GM23338 (cell line): Measurements from ENCODE around the gene DHRS13. TPM values are rescaled to one million over a fixed set of nuclear protein-coding genes. Genes with fewer than 3 reads are reported as not detected.
A peak's percentile ranks its signal among the peaks of the same experiment; 100 is the strongest.

Experiments used
- ATAC-seq: fragments of 200-7000 bp; cut with Tn5 transposase; 3 replicates; pipeline ENCODE4 v1.9.1; 2020
- DNase-seq: peaks from one replicate; pipeline ENCODE4 v3.0.0-alpha.2; 2015; ENCODE audit warnings: low spot score
- H2AFZ ChIP-seq: fragments of 200-600 bp; sonication (generic); 2 replicates; pipeline ENCODE4 v1.8.0; 2016; ENCODE audit warnings: antibody characterized with exemption, mild to moderate bottlenecking, moderate library complexity
- H3F3A ChIP-seq: fragments of 200-600 bp; sonication (generic); replicated peaks from 2 replicates; pipeline ENCODE4 v1.8.0; 2017; ENCODE audit warnings: antibody characterized with exemption, mixed run types, low read depth
- H3K27ac ChIP-seq: fragments of 200-600 bp; sonication (generic); 2 replicates; pipeline ENCODE4 v1.6.1; 2016; ENCODE audit warnings: low read depth
- H3K27me3 ChIP-seq: fragments of 200-600 bp; sonication (generic); 2 replicates; pipeline ENCODE4 v1.8.0; 2016; ENCODE audit warnings: mild to moderate bottlenecking, mixed run types, moderate library complexity; ENCODE audit not compliant: insufficient read depth
- H3K36me3 ChIP-seq: fragments of 200-600 bp; sonication (generic); 2 replicates; pipeline ENCODE4 v1.8.0; 2016; ENCODE audit warnings: mild to moderate bottlenecking; ENCODE audit not compliant: insufficient read depth
- H3K4me1 ChIP-seq: fragments of 200-600 bp; sonication (generic); 2 replicates; pipeline ENCODE4 v1.8.0; 2016; ENCODE audit warnings: mild to moderate bottlenecking, moderate library complexity; ENCODE audit not compliant: insufficient read depth
- H3K4me2 ChIP-seq: fragments of 200-600 bp; sonication (generic); 2 replicates; pipeline ENCODE4 v1.7.1; 2017; ENCODE audit warnings: mixed run types
- H3K4me3 ChIP-seq: fragments of 200-600 bp; sonication (generic); 2 replicates; pipeline ENCODE4 v1.6.1; 2016; ENCODE audit warnings: mixed run types
- H3K79me2 ChIP-seq: fragments of 200-600 bp; sonication (generic); replicated peaks from 2 replicates; pipeline ENCODE4 v1.8.0; 2017; ENCODE audit warnings: mild to moderate bottlenecking; ENCODE audit not compliant: insufficient read depth
- H3K9me2 ChIP-seq: fragments of 200-600 bp; sonication (generic); 2 replicates; pipeline ENCODE4 v1.8.0; 2017; ENCODE audit not compliant: insufficient read depth
- H4K20me1 ChIP-seq: fragments of 200-600 bp; sonication (generic); replicated peaks from 2 replicates; pipeline ENCODE4 v1.8.0; 2017; ENCODE audit warnings: mild to moderate bottlenecking; ENCODE audit not compliant: insufficient read depth
- H3K27ac Mint-ChIP-seq: 2 replicates; pipeline ENCODE4 v1.8.0; 2020; ENCODE audit warnings: inconsistent platforms, mild to moderate bottlenecking, moderate library complexity, mixed read lengths
- H3K27me3 Mint-ChIP-seq: 3 replicates; pipeline ENCODE4 v1.8.0; 2022; ENCODE audit warnings: low read depth, mild to moderate bottlenecking, moderate library complexity, mixed read lengths, inconsistent platforms; ENCODE audit not compliant: insufficient read depth, poor library complexity
- H3K36me3 Mint-ChIP-seq: 3 replicates; pipeline ENCODE4 v1.8.0; 2021; ENCODE audit warnings: low read depth, mild to moderate bottlenecking, inconsistent platforms, moderate library complexity, mixed read lengths
- H3K4me1 Mint-ChIP-seq: 3 replicates; pipeline ENCODE4 v1.8.0; 2020; ENCODE audit warnings: mild to moderate bottlenecking, inconsistent platforms, mixed read lengths
- H3K4me3 Mint-ChIP-seq: 3 replicates; pipeline ENCODE4 v1.8.0; 2021; ENCODE audit warnings: moderate library complexity, mild to moderate bottlenecking, inconsistent platforms, mixed read lengths
- H3K9me3 Mint-ChIP-seq: 3 replicates; pipeline ENCODE4 v1.8.0; 2020; ENCODE audit warnings: moderate library complexity, mild to moderate bottlenecking, inconsistent platforms, mixed read lengths
- CREB1 ChIP-seq: fragments of 250-450 bp; sonication (Bioruptor Pico); IDR thresholded peaks from 2 replicates; pipeline ENCODE4 v1.5.0; 2020; ENCODE audit warnings: low read depth, mild to moderate bottlenecking, moderate library complexity
- EZH2 ChIP-seq: fragments of 200-600 bp; sonication (generic); IDR thresholded peaks from one replicate; pipeline ENCODE4 v1.8.0; 2017; ENCODE audit warnings: antibody characterized with exemption, mild to moderate bottlenecking, low read depth; ENCODE audit not compliant: unreplicated experiment
- POLR2AphosphoS5 ChIP-seq: IDR thresholded peaks from 2 replicates; pipeline ENCODE4 v1.6.1; 2016; ENCODE audit warnings: antibody characterized with exemption, low read depth
- STAT1 ChIP-seq: IDR thresholded peaks from one replicate; pipeline ENCODE4 v1.6.1; 2016; ENCODE audit warnings: antibody characterized with exemption; ENCODE audit not compliant: unreplicated experiment
- ZNF114 ChIP-seq: fragments of 250-450 bp; sonication (Bioruptor Pico); IDR thresholded peaks from 2 replicates; pipeline ENCODE4 v1.5.0; 2020; ENCODE audit warnings: mild to moderate bottlenecking, moderate library complexity
- ZNF331 ChIP-seq: fragments of 250-450 bp; sonication (Bioruptor Pico); IDR thresholded peaks from 2 replicates; pipeline ENCODE4 v1.5.0; 2020; ENCODE audit warnings: low read depth, mild to moderate bottlenecking, moderate library complexity
- polyA plus RNA-seq: library from polyadenylated mRNA; unstranded; fragments of >200 nt; fragmentation: Nextera tagmentation; extraction: Ambion mirVana; gene quantifications from 2 replicates; pipeline ENCODE4 v1.2.1, GENCODE V29; 2016
- total RNA-seq: library from RNA; depleted of rRNA; stranded (reverse); fragments of >200 nt; shearing (Covaris generic); gene quantifications from 2 replicates; pipeline ENCODE4 v1.2.3, GENCODE V29; 2014
- TF ChIP-seq, protein P1 (sequence below), 2 experiments: fragments of 200-600 bp in 1 of 2; sonication (generic) in 1 of 2; conservative IDR thresholded peaks; 2 replicates each; pipeline versions ENCODE4 v1.5.1 to v1.6.1; 2016 to 2017; ENCODE audit warnings: antibody characterized with exemption in 2 of 2, low read depth in 2 of 2, mild to moderate bottlenecking in 2 of 2, moderate library complexity in 1 of 2
- TF ChIP-seq, protein P2 (sequence below): IDR thresholded peaks from one replicate; pipeline ENCODE4 v1.6.1; 2018; ENCODE audit warnings: antibody characterized with exemption; ENCODE audit not compliant: unreplicated experiment
- TF ChIP-seq, protein P3 (sequence below): fragments of 250-450 bp; sonication (Bioruptor Pico); IDR thresholded peaks from 2 replicates; pipeline ENCODE4 v1.5.0; 2020; ENCODE audit warnings: mild to moderate bottlenecking, moderate library complexity

The DHRS13 gene
- total and polyA plus RNA-seq, 2 experiments from 2014 or later = 5.4 to 34.2 TPM

DNA sequence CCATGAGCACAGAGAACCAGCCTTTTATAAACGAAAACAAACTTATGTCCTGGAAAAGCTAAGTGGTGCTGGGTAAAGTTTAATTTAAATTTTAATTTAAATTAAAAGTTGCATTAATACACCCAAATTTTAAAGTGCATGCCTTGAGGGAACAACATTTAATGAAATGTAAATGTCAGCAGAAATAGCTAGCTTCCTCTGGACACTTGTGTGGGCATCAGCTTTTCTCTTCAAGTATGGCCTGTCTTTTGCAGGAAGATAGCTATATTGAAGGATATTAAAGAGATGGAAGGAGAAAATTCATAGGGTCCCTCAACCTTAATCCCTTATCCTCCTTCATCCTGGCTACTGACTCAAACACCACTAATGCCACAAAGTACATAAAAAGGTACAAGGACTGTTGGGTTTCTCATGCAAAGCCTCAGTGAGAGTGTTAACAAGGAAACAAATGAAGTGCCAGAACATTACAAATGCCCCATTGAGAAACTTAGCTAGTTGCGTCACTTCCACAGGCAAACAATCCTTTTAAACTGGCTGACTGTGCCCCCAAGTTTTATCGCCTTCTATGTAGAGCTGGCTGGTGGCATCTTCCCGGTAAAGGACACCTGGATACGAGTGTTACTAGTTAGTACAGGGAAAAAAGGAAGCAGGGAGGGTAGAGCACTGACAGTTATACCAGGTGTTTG is 34.3 kb upstream of the DHRS13 start (continued):
- TF ChIP-seq, protein P1, sequence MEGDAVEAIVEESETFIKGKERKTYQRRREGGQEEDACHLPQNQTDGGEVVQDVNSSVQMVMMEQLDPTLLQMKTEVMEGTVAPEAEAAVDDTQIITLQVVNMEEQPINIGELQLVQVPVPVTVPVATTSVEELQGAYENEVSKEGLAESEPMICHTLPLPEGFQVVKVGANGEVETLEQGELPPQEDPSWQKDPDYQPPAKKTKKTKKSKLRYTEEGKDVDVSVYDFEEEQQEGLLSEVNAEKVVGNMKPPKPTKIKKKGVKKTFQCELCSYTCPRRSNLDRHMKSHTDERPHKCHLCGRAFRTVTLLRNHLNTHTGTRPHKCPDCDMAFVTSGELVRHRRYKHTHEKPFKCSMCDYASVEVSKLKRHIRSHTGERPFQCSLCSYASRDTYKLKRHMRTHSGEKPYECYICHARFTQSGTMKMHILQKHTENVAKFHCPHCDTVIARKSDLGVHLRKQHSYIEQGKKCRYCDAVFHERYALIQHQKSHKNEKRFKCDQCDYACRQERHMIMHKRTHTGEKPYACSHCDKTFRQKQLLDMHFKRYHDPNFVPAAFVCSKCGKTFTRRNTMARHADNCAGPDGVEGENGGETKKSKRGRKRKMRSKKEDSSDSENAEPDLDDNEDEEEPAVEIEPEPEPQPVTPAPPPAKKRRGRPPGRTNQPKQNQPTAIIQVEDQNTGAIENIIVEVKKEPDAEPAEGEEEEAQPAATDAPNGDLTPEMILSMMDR (conservative IDR thresholded peaks at IDR 0.05; ENCODE audit: low read depth in 2 of 2) = no peak

DNA sequence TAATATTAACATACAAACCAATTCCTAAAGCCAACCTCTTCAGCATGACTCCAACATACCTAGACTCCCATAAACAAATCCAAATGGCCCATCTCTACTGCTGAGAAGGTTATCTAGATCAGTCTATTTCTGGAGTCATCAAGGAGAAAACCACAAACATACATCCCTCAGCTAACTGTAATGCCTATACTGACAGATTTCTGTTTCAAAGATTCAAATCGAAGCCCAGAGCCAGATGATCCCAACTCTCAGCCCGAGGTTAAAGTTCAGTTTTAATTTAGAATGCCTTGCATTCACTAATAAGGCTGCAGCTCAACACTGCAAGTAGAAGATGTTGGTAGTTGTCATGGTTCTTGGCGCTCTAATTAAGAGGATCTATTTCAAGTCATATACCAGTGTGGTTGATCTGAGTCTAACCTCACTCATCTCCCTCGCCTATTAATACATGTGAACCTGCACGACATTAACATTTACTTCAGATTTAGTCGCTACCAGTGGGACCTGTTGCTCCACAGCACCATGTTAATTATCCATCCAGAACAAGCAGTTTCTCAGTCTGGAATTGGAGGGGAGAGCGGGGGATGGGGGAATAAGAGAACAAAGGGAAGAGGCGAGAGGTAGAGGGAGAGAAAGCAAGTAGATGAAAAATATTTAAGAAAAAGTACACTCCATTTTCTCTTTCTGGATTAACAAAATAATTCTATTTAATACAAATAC is 33.0 kb upstream of the DHRS13 start:
- no peaks in the 10 kb centered on the region for H3K36me3 ChIP-seq
- DNase-seq (peak; percentile 41), ATAC-seq (peak; percentile 31; the same call in 2 of the 3 replicates)
- H3F3A ChIP-seq = peaks cover 13% of the 10 kb centered on the region
- H3K4me3 ChIP-seq = no peak overlapping the region
- H3K27me3 Mint-ChIP-seq = no peaks in the 10 kb centered on the region
- H3K27ac ChIP-seq = no peak overlapping the region
- H3K4me3 Mint-ChIP-seq = 0 out of 3 replicates have a peak overlapping the region, but pooled peaks have one; percentile 13
- H3K27me3 ChIP-seq = no peaks in the 10 kb centered on the region
- peaks cover 47% of the 10 kb centered on the region for H3K4me1 ChIP-seq
- H3K27ac Mint-ChIP-seq = peak overlapping the region; percentile 49
- no peaks in the 10 kb centered on the region for H3K9me2 ChIP-seq
- peak overlapping the region; percentile 67 for H3K4me2 ChIP-seq
- peaks cover 100% of the 10 kb centered on the region for H3K79me2 ChIP-seq
- H4K20me1 ChIP-seq = peaks cover 78% of the 10 kb centered on the region
- H3K9me3 Mint-ChIP-seq = no peaks in the 10 kb centered on the region
- H3K4me1 Mint-ChIP-seq = peaks cover 49% of the 10 kb centered on the region
- peaks cover 10% of the 10 kb centered on the region for H3K36me3 Mint-ChIP-seq
- no peak overlapping the region for H2AFZ ChIP-seq
- TF ChIP-seq, protein P2, sequence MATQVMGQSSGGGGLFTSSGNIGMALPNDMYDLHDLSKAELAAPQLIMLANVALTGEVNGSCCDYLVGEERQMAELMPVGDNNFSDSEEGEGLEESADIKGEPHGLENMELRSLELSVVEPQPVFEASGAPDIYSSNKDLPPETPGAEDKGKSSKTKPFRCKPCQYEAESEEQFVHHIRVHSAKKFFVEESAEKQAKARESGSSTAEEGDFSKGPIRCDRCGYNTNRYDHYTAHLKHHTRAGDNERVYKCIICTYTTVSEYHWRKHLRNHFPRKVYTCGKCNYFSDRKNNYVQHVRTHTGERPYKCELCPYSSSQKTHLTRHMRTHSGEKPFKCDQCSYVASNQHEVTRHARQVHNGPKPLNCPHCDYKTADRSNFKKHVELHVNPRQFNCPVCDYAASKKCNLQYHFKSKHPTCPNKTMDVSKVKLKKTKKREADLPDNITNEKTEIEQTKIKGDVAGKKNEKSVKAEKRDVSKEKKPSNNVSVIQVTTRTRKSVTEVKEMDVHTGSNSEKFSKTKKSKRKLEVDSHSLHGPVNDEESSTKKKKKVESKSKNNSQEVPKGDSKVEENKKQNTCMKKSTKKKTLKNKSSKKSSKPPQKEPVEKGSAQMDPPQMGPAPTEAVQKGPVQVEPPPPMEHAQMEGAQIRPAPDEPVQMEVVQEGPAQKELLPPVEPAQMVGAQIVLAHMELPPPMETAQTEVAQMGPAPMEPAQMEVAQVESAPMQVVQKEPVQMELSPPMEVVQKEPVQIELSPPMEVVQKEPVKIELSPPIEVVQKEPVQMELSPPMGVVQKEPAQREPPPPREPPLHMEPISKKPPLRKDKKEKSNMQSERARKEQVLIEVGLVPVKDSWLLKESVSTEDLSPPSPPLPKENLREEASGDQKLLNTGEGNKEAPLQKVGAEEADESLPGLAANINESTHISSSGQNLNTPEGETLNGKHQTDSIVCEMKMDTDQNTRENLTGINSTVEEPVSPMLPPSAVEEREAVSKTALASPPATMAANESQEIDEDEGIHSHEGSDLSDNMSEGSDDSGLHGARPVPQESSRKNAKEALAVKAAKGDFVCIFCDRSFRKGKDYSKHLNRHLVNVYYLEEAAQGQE = no peak
- TF ChIP-seq POLR2AphosphoS5 = no peak
- TF ChIP-seq EZH2 = no peak
- TF ChIP-seq ZNF114 (CRISPR knock-in tag) = no peak
- TF ChIP-seq, protein P1 (conservative IDR thresholded peaks at IDR 0.05; ENCODE audit: low read depth in 2 of 2) = no peak
- TF ChIP-seq ZNF331 = no peak
- TF ChIP-seq, protein P3, sequence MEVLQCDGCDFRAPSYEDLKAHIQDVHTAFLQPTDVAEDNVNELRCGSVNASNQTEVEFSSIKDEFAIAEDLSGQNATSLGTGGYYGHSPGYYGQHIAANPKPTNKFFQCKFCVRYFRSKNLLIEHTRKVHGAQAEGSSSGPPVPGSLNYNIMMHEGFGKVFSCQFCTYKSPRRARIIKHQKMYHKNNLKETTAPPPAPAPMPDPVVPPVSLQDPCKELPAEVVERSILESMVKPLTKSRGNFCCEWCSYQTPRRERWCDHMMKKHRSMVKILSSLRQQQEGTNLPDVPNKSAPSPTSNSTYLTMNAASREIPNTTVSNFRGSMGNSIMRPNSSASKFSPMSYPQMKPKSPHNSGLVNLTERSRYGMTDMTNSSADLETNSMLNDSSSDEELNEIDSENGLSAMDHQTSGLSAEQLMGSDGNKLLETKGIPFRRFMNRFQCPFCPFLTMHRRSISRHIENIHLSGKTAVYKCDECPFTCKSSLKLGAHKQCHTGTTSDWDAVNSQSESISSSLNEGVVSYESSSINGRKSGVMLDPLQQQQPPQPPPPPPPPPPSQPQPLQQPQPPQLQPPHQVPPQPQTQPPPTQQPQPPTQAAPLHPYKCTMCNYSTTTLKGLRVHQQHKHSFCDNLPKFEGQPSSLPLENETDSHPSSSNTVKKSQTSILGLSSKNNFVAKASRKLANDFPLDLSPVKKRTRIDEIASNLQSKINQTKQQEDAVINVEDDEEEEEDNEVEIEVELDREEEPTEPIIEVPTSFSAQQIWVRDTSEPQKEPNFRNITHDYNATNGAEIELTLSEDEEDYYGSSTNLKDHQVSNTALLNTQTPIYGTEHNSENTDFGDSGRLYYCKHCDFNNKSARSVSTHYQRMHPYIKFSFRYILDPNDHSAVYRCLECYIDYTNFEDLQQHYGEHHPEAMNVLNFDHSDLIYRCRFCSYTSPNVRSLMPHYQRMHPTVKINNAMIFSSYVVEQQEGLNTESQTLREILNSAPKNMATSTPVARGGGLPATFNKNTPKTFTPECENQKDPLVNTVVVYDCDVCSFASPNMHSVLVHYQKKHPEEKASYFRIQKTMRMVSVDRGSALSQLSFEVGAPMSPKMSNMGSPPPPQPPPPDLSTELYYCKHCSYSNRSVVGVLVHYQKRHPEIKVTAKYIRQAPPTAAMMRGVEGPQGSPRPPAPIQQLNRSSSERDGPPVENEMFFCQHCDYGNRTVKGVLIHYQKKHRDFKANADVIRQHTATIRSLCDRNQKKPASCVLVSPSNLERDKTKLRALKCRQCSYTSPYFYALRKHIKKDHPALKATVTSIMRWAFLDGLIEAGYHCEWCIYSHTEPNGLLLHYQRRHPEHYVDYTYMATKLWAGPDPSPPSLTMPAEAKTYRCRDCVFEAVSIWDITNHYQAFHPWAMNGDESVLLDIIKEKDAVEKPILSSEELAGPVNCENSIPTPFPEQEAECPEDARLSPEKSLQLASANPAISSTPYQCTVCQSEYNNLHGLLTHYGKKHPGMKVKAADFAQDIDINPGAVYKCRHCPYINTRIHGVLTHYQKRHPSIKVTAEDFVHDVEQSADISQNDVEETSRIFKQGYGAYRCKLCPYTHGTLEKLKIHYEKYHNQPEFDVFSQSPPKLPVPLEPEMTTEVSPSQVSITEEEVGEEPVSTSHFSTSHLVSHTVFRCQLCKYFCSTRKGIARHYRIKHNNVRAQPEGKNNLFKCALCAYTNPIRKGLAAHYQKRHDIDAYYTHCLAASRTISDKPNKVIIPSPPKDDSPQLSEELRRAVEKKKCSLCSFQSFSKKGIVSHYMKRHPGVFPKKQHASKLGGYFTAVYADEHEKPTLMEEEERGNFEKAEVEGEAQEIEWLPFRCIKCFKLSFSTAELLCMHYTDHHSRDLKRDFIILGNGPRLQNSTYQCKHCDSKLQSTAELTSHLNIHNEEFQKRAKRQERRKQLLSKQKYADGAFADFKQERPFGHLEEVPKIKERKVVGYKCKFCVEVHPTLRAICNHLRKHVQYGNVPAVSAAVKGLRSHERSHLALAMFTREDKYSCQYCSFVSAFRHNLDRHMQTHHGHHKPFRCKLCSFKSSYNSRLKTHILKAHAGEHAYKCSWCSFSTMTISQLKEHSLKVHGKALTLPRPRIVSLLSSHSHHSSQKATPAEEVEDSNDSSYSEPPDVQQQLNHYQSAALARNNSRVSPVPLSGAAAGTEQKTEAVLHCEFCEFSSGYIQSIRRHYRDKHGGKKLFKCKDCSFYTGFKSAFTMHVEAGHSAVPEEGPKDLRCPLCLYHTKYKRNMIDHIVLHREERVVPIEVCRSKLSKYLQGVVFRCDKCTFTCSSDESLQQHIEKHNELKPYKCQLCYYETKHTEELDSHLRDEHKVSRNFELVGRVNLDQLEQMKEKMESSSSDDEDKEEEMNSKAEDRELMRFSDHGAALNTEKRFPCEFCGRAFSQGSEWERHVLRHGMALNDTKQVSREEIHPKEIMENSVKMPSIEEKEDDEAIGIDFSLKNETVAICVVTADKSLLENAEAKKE (CRISPR knock-in tag) = no peak
- TF ChIP-seq STAT1 = no peak
- no peak for TF ChIP-seq CREB1 (CRISPR knock-in tag)
